Right lobe of liver (tissue), 6 donors: ENCODE data around the gene TACSTD2. TPM values are rescaled to one million over a fixed set of nuclear protein-coding genes. Genes with fewer than 3 reads are reported as not detected.

Source experiments
- ATAC-seq, 4 donors: fragments of 200-7000 bp; cut with Tn5 transposase; one replicate each; pipeline ENCODE4 v1.9.1; 2020; ENCODE audit warnings: mild to moderate bottlenecking in 4 of 4, moderate library complexity in 4 of 4
- DNase-seq, 3 donors: peaks; one replicate each; pipeline ENCODE4 v3.0.0-alpha.2; 2020
- H3K27ac ChIP-seq, 3 donors: fragments of 200-600 bp; one replicate each; pipeline ENCODE4 v1.8.0; 2022
- H3K27me3 ChIP-seq, 2 donors: fragments of 200-600 bp; one replicate each; pipeline ENCODE4 v1.8.0; 2022
- H3K36me3 ChIP-seq, 4 donors: fragments of 200-600 bp; sonication (generic) in 1 of 4; one replicate each; pipeline versions ENCODE4 v1.5.1 to v1.8.0; 2017 to 2022; ENCODE audit warnings: control low read depth in 1 of 4
- H3K4me1 ChIP-seq, 4 donors: fragments of 200-600 bp; sonication (generic) in 1 of 4; one replicate each; pipeline versions ENCODE4 v1.5.1 to v1.8.0; 2017 to 2022; ENCODE audit warnings: control low read depth in 1 of 4
- H3K4me3 ChIP-seq, 3 donors: fragments of 200-600 bp; one replicate each; pipeline ENCODE4 v1.8.0; 2022
- H3K9me3 ChIP-seq, 4 donors: fragments of 200-600 bp; sonication (generic) in 1 of 4; one replicate each; pipeline versions ENCODE4 v1.5.1 to v1.8.0; 2017 to 2022; ENCODE audit warnings: control low read depth in 1 of 4
- CTCF ChIP-seq, 4 donors: fragments of 200-600 bp in 3 of 4; fragments of 450-650 bp in 1 of 4; IDR thresholded peaks; one replicate each; pipeline versions ENCODE4 v1.5.1 to v1.8.0; 2016 to 2022; ENCODE audit warnings: antibody characterized with exemption in 4 of 4, mild to moderate bottlenecking in 2 of 4
- POLR2A ChIP-seq: fragments of 450-650 bp; IDR thresholded peaks from one replicate; pipeline ENCODE4 v1.6.1; 2017; ENCODE audit warnings: antibody characterized with exemption, mild to moderate bottlenecking
- WGBS: methylation state at CpG from one replicate; pipeline ENCODE4 v1.1.6; 2018; ENCODE audit warnings: low coverage, low lambda C conversion rate; ENCODE audit not compliant: insufficient coverage; ENCODE audit errors: missing lambda C conversion rate; 5-methylcytosine and 5-hydroxymethylcytosine counted together
- intact Hi-C, 2 donors: fragments of 100-400 bp; cut with DNase I; formaldehyde crosslinking; loops; one replicate each; pipeline versions ENCODE4 v1.11.2 to v1.14.1; 2022
- total RNA-seq, 6 experiments: library from RNA; depleted of rRNA in 2 of 6; stranded (reverse); fragments of >200 nt in 2 of 6; fragmentation: NEBNext Ultra II Directional in 3 of 6; extraction: Animal tissue kit (Norgen Biotek cat#: 25700) in 3 of 6; gene quantifications; one replicate each; pipeline versions ENCODE4 v1.1.0 to v1.2.4, GENCODE V29; 2016 to 2023
- donor health status: DM: no; HTN: yes; CAD: no.
- donor health status: DM: no; HTN: no; CAD: no.
- donor health status: DM: no; HTN: no; CAD: no.
- donor health status: DM: no; HTN: yes; CAD: no.
- donor health status: DM: no; HTN: yes; CAD: no.

The TACSTD2 gene
- total RNA-seq, 6 experiments from 2014 or later, result 1.0 to 4.7 (median 1.3) TPM

- Histone ChIP-seq H3K4me1 (no peaks in the 10 kb centered on the region), H3K27ac (no peak overlapping the region), H3K36me3 (no peaks in the 10 kb centered on the region), H3K4me3 (no peak overlapping the region), H3K27me3 (no peaks in the 10 kb centered on the region), H3K9me3 (no peaks in the 10 kb centered on the region)
- ATAC-seq (peak in 1 of 4 donors; percentile 13), DNase-seq (no peak)
- no peak for TF ChIP-seq CTCF (IDR thresholded peaks at IDR 0.05)
- TF ChIP-seq POLR2A, result no peak
- 88% methylated on average over 4 of the region's 4 CpGs for WGBS
- intact Hi-C loops, result no loop called here
Observed at GRCh38 chr1:58586271-58586670, 9.2 kb upstream of the TACSTD2 start.

GRCh38 chr1:58585581-58586151 is 8.6 kb upstream of the TACSTD2 start:
- Histone ChIP-seq H3K27ac (no peak overlapping the region), H3K4me1 (no peaks in the 10 kb centered on the region), H3K4me3 (no peak overlapping the region), H3K36me3 (no peaks in the 10 kb centered on the region), H3K9me3 (no peaks in the 10 kb centered on the region), H3K27me3 (no peaks in the 10 kb centered on the region)
- DNase-seq, result no peak
- WGBS, result 41% methylated on average over 3 of the region's 3 CpGs
- no peak for TF ChIP-seq POLR2A
- TF ChIP-seq CTCF (IDR thresholded peaks at IDR 0.05), result no peak
- intact Hi-C loops, result no loop called here
- no peak for ATAC-seq

- intact Hi-C loops, result no loop called here
- no peaks in the 10 kb centered on the region for H3K27me3 ChIP-seq
- no peaks in the 10 kb centered on the region for H3K36me3 ChIP-seq
- no peaks in the 10 kb centered on the region for H3K9me3 ChIP-seq
- no peak for TF ChIP-seq POLR2A
- TF ChIP-seq CTCF (IDR thresholded peaks at IDR 0.05), result no peak
- 36% methylated on average over 2 of the region's 2 CpGs for WGBS
- H3K27ac ChIP-seq, result no peak overlapping the region
- DNase-seq (no peak), ATAC-seq (peak in 1 of 4 donors; percentile 14)
- no peaks in the 10 kb centered on the region for H3K4me1 ChIP-seq
- no peak overlapping the region for H3K4me3 ChIP-seq
Observed at GRCh38 chr1:58585166-58585565, 8.1 kb upstream of the TACSTD2 start.

GRCh38 chr1:58584082-58584895 is 7.2 kb upstream of the TACSTD2 start:
- DNase-seq (peak in 1 of 3 donors; percentile 54), ATAC-seq (peak in 3 of 4 donors; percentile 40 to 90 (median 47))
- no peak overlapping the region for H3K4me3 ChIP-seq
- WGBS, result 5% methylated on average over 8 of the region's 8 CpGs
- TF ChIP-seq POLR2A, result no peak
- TF ChIP-seq CTCF (IDR thresholded peaks at IDR 0.05), result no peak
- H3K36me3 ChIP-seq, result no peaks in the 10 kb centered on the region
- intact Hi-C loops, result no loop called here
- H3K4me1 ChIP-seq, result no peaks in the 10 kb centered on the region
- H3K9me3 ChIP-seq, result no peaks in the 10 kb centered on the region
- H3K27me3 ChIP-seq, result no peaks in the 10 kb centered on the region
- peak overlapping the region in 1 of 3 donors; percentile 32 for H3K27ac ChIP-seq
